ENCODE results near the gene POLH.
A peak's percentile ranks its signal among the peaks of the same experiment; 100 is the strongest.
"Not testable (repeated sequence)": the region's sequence is repeated elsewhere in the genome, so short reads cannot be mapped to it uniquely, and the experiment has no call there.

POLH gene

GRCh38 chr6:43575772-43576551 is at the start of gene POLH, which contains the start of gene XPO5:
TSS of gene POLH (plus strand) at chr6:43576185. CDS start at chr6:43582320, 6,135 bp downstream.
TSS of gene XPO5 (minus strand) at chr6:43576038. CDS start at chr6:43575864, 174 bp downstream.
- peak; percentile 93 for DNase-seq (ENCODE audit: low read depth)
- peak within 1 kb of the TSS; percentile 80 for H3K4me3 ChIP-seq (replicated peaks; ENCODE audit: low read depth, low read length)
- no peak for TF ChIP-seq CTCF (IDR thresholded peaks at IDR 0.05; ENCODE audit: low read length, missing control alignments)

GRCh38 chr6:43532201-43532600 is 43.8 kb upstream of the POLH start:
- no peak overlapping the region for H3K4me3 ChIP-seq (replicated peaks; ENCODE audit: low read depth, low read length)
- no peak for TF ChIP-seq CTCF (IDR thresholded peaks at IDR 0.05; ENCODE audit: low read length, missing control alignments)
- no peak for DNase-seq (ENCODE audit: low read depth)

- H3K4me3 ChIP-seq (replicated peaks; ENCODE audit: low read depth, low read length); DNase-seq (ENCODE audit: low read depth): not testable (repeated sequence)
These were observed 37.0 kb upstream of the POLH start for GRCh38 chr6:43538986-43539385.

- DNase-seq (ENCODE audit: low read depth); H3K4me3 ChIP-seq (replicated peaks; ENCODE audit: low read depth, low read length): not testable (repeated sequence)
These were observed 36.6 kb upstream of the POLH start for GRCh38 chr6:43539409-43539808.

GRCh38 chr6:43540507-43540906 is 35.5 kb upstream of the POLH start:
- no peak for DNase-seq (ENCODE audit: low read depth)
- TF ChIP-seq CTCF (IDR thresholded peaks at IDR 0.05; ENCODE audit: low read length, missing control alignments), result no peak
- no peak overlapping the region for H3K4me3 ChIP-seq (replicated peaks; ENCODE audit: low read depth, low read length)

GRCh38 chr6:43541774-43542471 is 34.1 kb upstream of the POLH start:
- TF ChIP-seq CTCF (IDR thresholded peaks at IDR 0.05; ENCODE audit: low read length, missing control alignments), result no peak
- H3K4me3 ChIP-seq (replicated peaks; ENCODE audit: low read depth, low read length), result no peak overlapping the region
- DNase-seq (ENCODE audit: low read depth), result no peak

GRCh38 chr6:43544461-43544860 is 31.5 kb upstream of the POLH start:
- no peak overlapping the region for H3K4me3 ChIP-seq (replicated peaks; ENCODE audit: low read depth, low read length)
- DNase-seq (ENCODE audit: low read depth), result no peak
- no peak for TF ChIP-seq CTCF (IDR thresholded peaks at IDR 0.05; ENCODE audit: low read length, missing control alignments)

GRCh38 chr6:43547222-43547621 is 28.8 kb upstream of the POLH start:
- no peak for DNase-seq (ENCODE audit: low read depth)
- TF ChIP-seq CTCF (IDR thresholded peaks at IDR 0.05; ENCODE audit: low read length, missing control alignments), result no peak
- H3K4me3 ChIP-seq (replicated peaks; ENCODE audit: low read depth, low read length), result no peak overlapping the region

- not testable (repeated sequence) for H3K4me3 ChIP-seq (replicated peaks; ENCODE audit: low read depth, low read length); DNase-seq (ENCODE audit: low read depth)
These were observed 18.4 kb upstream of the POLH start for GRCh38 chr6:43557620-43558019.

Data from fibroblast of pulmonary artery (primary cell).